ENCODE results near the gene UGGT2.
A peak's percentile ranks its signal among the peaks of the same experiment; 100 is the strongest.
"Not testable (repeated sequence)": the region's sequence is repeated elsewhere in the genome, so short reads cannot be mapped to it uniquely, and the experiment has no call there.

Gene UGGT2

GRCh38 chr13:95982144-95982543 is 71.1 kb downstream of the UGGT2 start:
- no peak for DNase-seq
- no CpG with 5 or more reads among the region's 4 CpGs for WGBS (ENCODE audit: extremely low coverage, insufficient coverage, low lambda C conversion rate)
- H3K79me2 ChIP-seq (ENCODE audit: control insufficient read depth, insufficient read depth, low read length), result no peaks in the 10 kb centered on the region
- no peak overlapping the region for H3K56ac ChIP-seq (ENCODE audit: low read length)
- no peaks in the 10 kb centered on the region for H3K79me1 ChIP-seq (ENCODE audit: low read length)
- no peak overlapping the region for H3K27ac ChIP-seq (ENCODE audit: low read depth, low read length)
- H2BK120ac ChIP-seq (ENCODE audit: low read depth, low read length), result no peak overlapping the region
- no peaks in the 10 kb centered on the region for H3K27me3 ChIP-seq (ENCODE audit: insufficient read depth, low read length, poor library complexity)
- no peak overlapping the region for H3K4me3 ChIP-seq (ENCODE audit: low read length)
- no peaks in the 10 kb centered on the region for H3K36me3 ChIP-seq (ENCODE audit: control insufficient read depth, insufficient read depth, low read length)
- H4K5ac ChIP-seq (ENCODE audit: low read length), result no peak overlapping the region
- no peak overlapping the region for H3K9ac ChIP-seq (ENCODE audit: low read length)
- no peak overlapping the region for H3K18ac ChIP-seq (ENCODE audit: low read length)
- no peak overlapping the region for H3K23ac ChIP-seq (ENCODE audit: low read length)
- no peak overlapping the region for H2BK15ac ChIP-seq (replicated peaks; ENCODE audit: low read depth)
- H2BK5ac ChIP-seq (ENCODE audit: low read length), result no peak overlapping the region
- no peaks in the 10 kb centered on the region for H3K4me1 ChIP-seq (ENCODE audit: control insufficient read depth, low read depth, low read length)
- no peak overlapping the region for H3K4ac ChIP-seq (ENCODE audit: low read depth, low read length)
- H4K8ac ChIP-seq (ENCODE audit: low read depth, low read length), result no peak overlapping the region
- H3K4me2 ChIP-seq (ENCODE audit: low read length), result no peak overlapping the region
- no peak overlapping the region for H2AK5ac ChIP-seq (ENCODE audit: low read length)

GRCh38 chr13:95972651-95973050 is 80.5 kb downstream of the UGGT2 start:
- not testable (repeated sequence) for H3K36me3 ChIP-seq (ENCODE audit: control insufficient read depth, insufficient read depth, low read length); H3K56ac ChIP-seq (ENCODE audit: low read length); H2AK5ac ChIP-seq (ENCODE audit: low read length); H3K27ac ChIP-seq (ENCODE audit: low read depth, low read length); H2BK120ac ChIP-seq (ENCODE audit: low read depth, low read length); H3K18ac ChIP-seq (ENCODE audit: low read length); H3K23ac ChIP-seq (ENCODE audit: low read length); H3K79me1 ChIP-seq (ENCODE audit: low read length); H3K4me2 ChIP-seq (ENCODE audit: low read length); H2BK5ac ChIP-seq (ENCODE audit: low read length); H4K8ac ChIP-seq (ENCODE audit: low read depth, low read length); H3K4me3 ChIP-seq (ENCODE audit: low read length); H3K4me1 ChIP-seq (ENCODE audit: control insufficient read depth, low read depth, low read length); H3K4ac ChIP-seq (ENCODE audit: low read depth, low read length); H3K9ac ChIP-seq (ENCODE audit: low read length); H4K5ac ChIP-seq (ENCODE audit: low read length); H3K79me2 ChIP-seq (ENCODE audit: control insufficient read depth, insufficient read depth, low read length); DNase-seq; H2BK15ac ChIP-seq (replicated peaks; ENCODE audit: low read depth); H3K27me3 ChIP-seq (ENCODE audit: insufficient read depth, low read length, poor library complexity)
- no CpG with 5 or more reads among the region's 6 CpGs for WGBS (ENCODE audit: extremely low coverage, insufficient coverage, low lambda C conversion rate)

- no peak overlapping the region for H3K27ac ChIP-seq (ENCODE audit: low read depth, low read length)
- H4K8ac ChIP-seq (ENCODE audit: low read depth, low read length), result no peak overlapping the region
- no peak overlapping the region for H3K4me2 ChIP-seq (ENCODE audit: low read length)
- no peak overlapping the region for H2BK15ac ChIP-seq (replicated peaks; ENCODE audit: low read depth)
- H2BK120ac ChIP-seq (ENCODE audit: low read depth, low read length), result no peak overlapping the region
- DNase-seq, result peak; percentile 34
- no peaks in the 10 kb centered on the region for H3K79me2 ChIP-seq (ENCODE audit: control insufficient read depth, insufficient read depth, low read length)
- no peak overlapping the region for H3K18ac ChIP-seq (ENCODE audit: low read length)
- H3K4me3 ChIP-seq (ENCODE audit: low read length), result no peak overlapping the region
- no peaks in the 10 kb centered on the region for H3K4me1 ChIP-seq (ENCODE audit: control insufficient read depth, low read depth, low read length)
- H3K27me3 ChIP-seq (ENCODE audit: insufficient read depth, low read length, poor library complexity), result no peaks in the 10 kb centered on the region
- no peak overlapping the region for H3K23ac ChIP-seq (ENCODE audit: low read length)
- no peaks in the 10 kb centered on the region for H3K36me3 ChIP-seq (ENCODE audit: control insufficient read depth, insufficient read depth, low read length)
- no peak overlapping the region for H4K5ac ChIP-seq (ENCODE audit: low read length)
- H3K79me1 ChIP-seq (ENCODE audit: low read length), result no peaks in the 10 kb centered on the region
- no peak overlapping the region for H3K56ac ChIP-seq (ENCODE audit: low read length)
- H3K9ac ChIP-seq (ENCODE audit: low read length), result no peak overlapping the region
- no peak overlapping the region for H2BK5ac ChIP-seq (ENCODE audit: low read length)
- no peak overlapping the region for H2AK5ac ChIP-seq (ENCODE audit: low read length)
- H3K4ac ChIP-seq (ENCODE audit: low read depth, low read length), result no peak overlapping the region
- no CpG with 5 or more reads among the region's 2 CpGs for WGBS (ENCODE audit: extremely low coverage, insufficient coverage, low lambda C conversion rate)
Observed at GRCh38 chr13:95970878-95971277, 82.3 kb downstream of the UGGT2 start.

GRCh38 chr13:95968906-95969305 is 84.3 kb downstream of the UGGT2 start:
- Histone ChIP-seq H3K9ac (ENCODE audit: low read length) (no peak overlapping the region), H3K4me2 (ENCODE audit: low read length) (no peak overlapping the region), H3K23ac (ENCODE audit: low read length) (no peak overlapping the region), H2BK5ac (ENCODE audit: low read length) (no peak overlapping the region), H3K36me3 (ENCODE audit: control insufficient read depth, insufficient read depth, low read length) (no peaks in the 10 kb centered on the region), H2AK5ac (ENCODE audit: low read length) (no peak overlapping the region), H4K5ac (ENCODE audit: low read length) (no peak overlapping the region), H2BK15ac (replicated peaks; ENCODE audit: low read depth) (no peak overlapping the region), H3K4me1 (ENCODE audit: control insufficient read depth, low read depth, low read length) (no peaks in the 10 kb centered on the region), H3K56ac (ENCODE audit: low read length) (no peak overlapping the region), H3K27ac (ENCODE audit: low read depth, low read length) (no peak overlapping the region), H3K27me3 (ENCODE audit: insufficient read depth, low read length, poor library complexity) (no peaks in the 10 kb centered on the region), H3K18ac (ENCODE audit: low read length) (no peak overlapping the region), H3K4ac (ENCODE audit: low read depth, low read length) (no peak overlapping the region), H3K79me1 (ENCODE audit: low read length) (no peaks in the 10 kb centered on the region), H4K8ac (ENCODE audit: low read depth, low read length) (no peak overlapping the region), H3K79me2 (ENCODE audit: control insufficient read depth, insufficient read depth, low read length) (no peaks in the 10 kb centered on the region), H2BK120ac (ENCODE audit: low read depth, low read length) (no peak overlapping the region), H3K4me3 (ENCODE audit: low read length) (no peak overlapping the region)
- no CpG with 5 or more reads among the region's 2 CpGs for WGBS (ENCODE audit: extremely low coverage, insufficient coverage, low lambda C conversion rate)
- DNase-seq, result no peak

- DNase-seq, result peak; percentile 87
- no peak overlapping the region for H3K23ac ChIP-seq (ENCODE audit: low read length)
- no peaks in the 10 kb centered on the region for H3K4me1 ChIP-seq (ENCODE audit: control insufficient read depth, low read depth, low read length)
- H3K4ac ChIP-seq (ENCODE audit: low read depth, low read length), result no peak overlapping the region
- H3K4me3 ChIP-seq (ENCODE audit: low read length), result no peak overlapping the region
- no peaks in the 10 kb centered on the region for H3K36me3 ChIP-seq (ENCODE audit: control insufficient read depth, insufficient read depth, low read length)
- peaks cover 3% of the 10 kb centered on the region for H3K79me2 ChIP-seq (ENCODE audit: control insufficient read depth, insufficient read depth, low read length)
- H3K18ac ChIP-seq (ENCODE audit: low read length), result no peak overlapping the region
- H3K27ac ChIP-seq (ENCODE audit: low read depth, low read length), result no peak overlapping the region
- H3K4me2 ChIP-seq (ENCODE audit: low read length), result no peak overlapping the region
- no peak overlapping the region for H3K56ac ChIP-seq (ENCODE audit: low read length)
- no CpG with 5 or more reads among the region's 2 CpGs for WGBS (ENCODE audit: extremely low coverage, insufficient coverage, low lambda C conversion rate)
- H3K79me1 ChIP-seq (ENCODE audit: low read length), result peaks cover 2% of the 10 kb centered on the region
- H4K8ac ChIP-seq (ENCODE audit: low read depth, low read length), result no peak overlapping the region
- H4K5ac ChIP-seq (ENCODE audit: low read length), result no peak overlapping the region
- H2BK120ac ChIP-seq (ENCODE audit: low read depth, low read length), result no peak overlapping the region
- H2BK15ac ChIP-seq (replicated peaks; ENCODE audit: low read depth), result no peak overlapping the region
- H2AK5ac ChIP-seq (ENCODE audit: low read length), result no peak overlapping the region
- no peaks in the 10 kb centered on the region for H3K27me3 ChIP-seq (ENCODE audit: insufficient read depth, low read length, poor library complexity)
- no peak overlapping the region for H3K9ac ChIP-seq (ENCODE audit: low read length)
- no peak overlapping the region for H2BK5ac ChIP-seq (ENCODE audit: low read length)
Observed at GRCh38 chr13:95957331-95957730, 95.9 kb downstream of the UGGT2 start.

GRCh38 chr13:95956589-95957148 is 96.5 kb downstream of the UGGT2 start:
- H3K4ac ChIP-seq (ENCODE audit: low read depth, low read length), result no peak overlapping the region
- H3K36me3 ChIP-seq (ENCODE audit: control insufficient read depth, insufficient read depth, low read length), result no peaks in the 10 kb centered on the region
- H3K18ac ChIP-seq (ENCODE audit: low read length), result no peak overlapping the region
- H3K4me3 ChIP-seq (ENCODE audit: low read length), result no peak overlapping the region
- no peak overlapping the region for H3K4me2 ChIP-seq (ENCODE audit: low read length)
- H3K9ac ChIP-seq (ENCODE audit: low read length), result no peak overlapping the region
- H3K23ac ChIP-seq (ENCODE audit: low read length), result no peak overlapping the region
- no peak overlapping the region for H3K56ac ChIP-seq (ENCODE audit: low read length)
- H3K27me3 ChIP-seq (ENCODE audit: insufficient read depth, low read length, poor library complexity), result no peaks in the 10 kb centered on the region
- DNase-seq, result no peak
- H4K5ac ChIP-seq (ENCODE audit: low read length), result no peak overlapping the region
- H3K79me2 ChIP-seq (ENCODE audit: control insufficient read depth, insufficient read depth, low read length), result peaks cover 3% of the 10 kb centered on the region
- H2BK5ac ChIP-seq (ENCODE audit: low read length), result no peak overlapping the region
- H3K79me1 ChIP-seq (ENCODE audit: low read length), result peaks cover 2% of the 10 kb centered on the region
- H4K8ac ChIP-seq (ENCODE audit: low read depth, low read length), result no peak overlapping the region
- no peak overlapping the region for H2AK5ac ChIP-seq (ENCODE audit: low read length)
- no peak overlapping the region for H3K27ac ChIP-seq (ENCODE audit: low read depth, low read length)
- H3K4me1 ChIP-seq (ENCODE audit: control insufficient read depth, low read depth, low read length), result no peaks in the 10 kb centered on the region
- H2BK120ac ChIP-seq (ENCODE audit: low read depth, low read length), result no peak overlapping the region
- H2BK15ac ChIP-seq (replicated peaks; ENCODE audit: low read depth), result no peak overlapping the region

Data from mesendoderm (in vitro differentiated cells).